ENCODE measurements around the gene SLC35D1. TPM values are rescaled to one million over a fixed set of nuclear protein-coding genes. Genes with fewer than 3 reads are reported as not detected.
"Not testable (repeated sequence)": the region's sequence is repeated elsewhere in the genome, so short reads cannot be mapped to it uniquely, and the experiment has no call there.

Gene SLC35D1
- total and polyA plus RNA-seq, 2 of the 8 experiments (the other 6 are each of a cell fraction or from before 2014, with no cell fraction given): 1.2 to 2.7 TPM

DNA sequence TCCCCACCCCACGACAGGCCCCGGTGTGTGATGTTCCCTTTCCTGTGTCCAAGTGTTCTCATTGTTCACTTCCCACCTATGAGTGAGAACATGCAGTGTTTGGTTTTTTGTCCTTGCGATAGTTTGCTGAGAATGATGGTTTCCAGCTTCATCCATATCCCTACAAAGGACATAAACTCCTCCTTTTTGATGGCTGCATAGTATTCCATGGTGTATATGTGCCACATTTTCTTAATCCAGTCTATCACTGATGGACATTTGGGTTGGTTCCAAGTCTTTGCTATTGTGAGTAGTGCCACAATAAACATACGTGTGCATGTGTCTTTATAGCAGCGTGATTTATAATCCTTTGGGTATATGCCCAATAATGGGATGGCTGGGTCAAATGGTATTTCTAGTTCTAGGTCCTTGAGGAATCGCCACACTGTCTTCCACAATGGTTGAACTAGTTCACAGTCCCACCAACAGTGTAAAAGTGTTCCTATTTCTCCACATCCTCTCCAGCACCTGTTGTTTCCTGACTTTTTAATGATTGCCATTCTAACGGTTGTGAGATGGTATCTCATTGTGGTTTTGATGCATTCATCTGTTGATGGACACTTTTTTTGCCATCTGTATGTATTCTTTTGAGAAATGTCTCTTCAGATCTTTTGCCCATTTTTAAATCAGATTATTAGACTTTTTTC lies 87.6 kb downstream of the SLC35D1 start:
- H2AFZ ChIP-seq (ENCODE audit: low read length); H3K27ac ChIP-seq (ENCODE audit: low read depth, low read length); H4K91ac ChIP-seq (replicated peaks; ENCODE audit: insufficient read length, low read length); FAIRE-seq; H3K4me1 ChIP-seq (replicated peaks in 1 of 4; ENCODE audit: control insufficient read depth in 3 of 4, insufficient read depth in 4 of 4, low read length in 3 of 4); H3K4me2 ChIP-seq (ENCODE audit: insufficient read depth in 1 of 2, low read depth in 2 of 2, low read length in 2 of 2); H3K14ac ChIP-seq (ENCODE audit: insufficient read length); H4K8ac ChIP-seq (ENCODE audit: extremely low read depth, insufficient read depth, low read length); H2BK120ac ChIP-seq (replicated peaks; ENCODE audit: low read depth, low read length); H3K27me3 ChIP-seq (replicated peaks in 1 of 4; ENCODE audit: control insufficient read depth in 3 of 4, extremely low read depth in 1 of 4, insufficient read depth in 3 of 4, low read length in 3 of 4); H3K56ac ChIP-seq (replicated peaks; ENCODE audit: insufficient read length, low read depth, low read length); DNase-seq (ENCODE audit: low read depth in 1 of 2, low spot score in 2 of 2); H2BK20ac ChIP-seq (ENCODE audit: low read length); H2AK5ac ChIP-seq (ENCODE audit: low read depth, low read length); POLR2A ChIA-PET (ENCODE audit: partially characterized antibody); H4K5ac ChIP-seq (ENCODE audit: insufficient read length, low read depth, low read length); H3K79me1 ChIP-seq (ENCODE audit: low read depth, low read length); H3K4ac ChIP-seq (replicated peaks; ENCODE audit: insufficient read length, low read depth, low read length); H3K18ac ChIP-seq (ENCODE audit: extremely low read depth, low read length); H3K23me2 ChIP-seq (ENCODE audit: low read depth, low read length); H3K4me3 ChIP-seq (ENCODE audit: extremely low read depth in 1 of 4, insufficient read depth in 2 of 4, low read depth in 3 of 4, low read length in 4 of 4); H3K23ac ChIP-seq (ENCODE audit: insufficient read length); H2BK12ac ChIP-seq (ENCODE audit: low read depth, low read length); H3K79me2 ChIP-seq (ENCODE audit: control insufficient read depth in 1 of 2, insufficient read depth in 2 of 2, low read length in 2 of 2); H3K9me3 ChIP-seq (ENCODE audit: insufficient read depth in 2 of 2, low read depth in 1 of 2, low read length in 1 of 2); H3K9ac ChIP-seq (replicated peaks in 1 of 4; ENCODE audit: extremely low read depth in 1 of 4, low read depth in 3 of 4, low read length in 3 of 4); H2BK5ac ChIP-seq (ENCODE audit: low read depth, low read length); H4K20me1 ChIP-seq (replicated peaks in 1 of 2; ENCODE audit: control insufficient read depth in 1 of 2, insufficient read depth in 2 of 2, low read length in 2 of 2); H2BK15ac ChIP-seq (ENCODE audit: low read length): not testable (repeated sequence)
- H3K36me3 ChIP-seq (ENCODE audit: control insufficient read depth in 2 of 4, insufficient read depth in 4 of 4, low read length in 3 of 4): peaks cover 0 to 40% (median 20%) of the 10 kb centered on the region in 4 experiments; a peak in 6 of 8 replicates
- WGBS, 2 experiments (ENCODE audit: extremely low coverage in 1 of 2, insufficient coverage in 1 of 2, insufficient read length in 1 of 2, insufficient replicate concordance in 2 of 2, low coverage in 1 of 2, low lambda C conversion rate in 2 of 2, missing lambda C conversion rate in 1 of 2): 90% methylated on average over 5 of the region's 7 CpGs; no CpG with 5 or more reads in 1 of the 2 experiments
- CTCF ChIA-PET (ENCODE audit: partially characterized antibody): interaction anchor here (1.0 to 1.2 kb wide), 2 partner anchors 36 to 247 kb away, joined by 3 to 4 read pairs; no protein-coding TSS in a partner anchor
